GM18498 (cell line): ENCODE data around the gene VPS13C.

Source experiments
- ATAC-seq: cut with Tn5 transposase; IDR thresholded peaks from one replicate; pipeline ENCODE4 v1.9.1; 2021; ENCODE audit warnings: mild to moderate bottlenecking, moderate library complexity; ENCODE audit not compliant: unreplicated experiment

Gene VPS13C

DNA sequence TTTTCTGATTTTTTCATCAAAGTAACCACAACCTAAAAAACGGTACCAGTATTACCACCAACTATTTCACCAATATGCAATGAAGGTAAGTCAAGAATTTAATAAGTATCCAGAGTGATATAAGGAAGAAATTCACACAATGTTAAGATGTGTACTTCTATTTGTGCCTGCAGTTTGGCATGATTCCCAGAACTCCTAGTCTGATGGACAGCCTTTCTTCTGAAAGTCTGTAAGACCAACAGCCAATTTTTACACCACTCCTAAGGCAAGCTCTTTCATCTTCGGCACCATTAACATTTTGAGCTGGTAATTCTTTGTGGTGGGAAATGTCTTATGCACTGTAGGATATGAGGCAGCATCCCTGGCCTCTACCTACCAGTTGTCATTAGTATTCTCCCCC lies 108.3 kb downstream of the VPS13C start:
- ATAC-seq: no peak

DNA sequence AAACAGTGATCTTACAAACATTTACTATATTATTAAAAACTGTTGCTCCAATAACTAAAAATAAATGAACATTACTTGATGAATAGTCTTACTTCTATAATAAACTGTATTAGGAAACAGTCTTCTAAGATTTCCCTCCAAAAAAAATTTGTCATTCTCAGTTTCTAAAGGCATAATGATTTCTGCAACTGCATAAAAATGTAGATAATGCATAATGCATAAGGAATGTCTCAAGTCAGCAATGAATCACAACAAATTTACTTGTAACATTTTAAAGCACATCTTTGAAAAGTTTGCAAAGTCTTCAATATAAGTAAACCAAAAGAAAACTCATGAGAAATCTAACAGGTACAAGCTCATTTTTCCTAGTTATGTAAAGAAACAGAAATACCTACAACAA lies 113.5 kb downstream of the VPS13C start:
- no peak for ATAC-seq

DNA sequence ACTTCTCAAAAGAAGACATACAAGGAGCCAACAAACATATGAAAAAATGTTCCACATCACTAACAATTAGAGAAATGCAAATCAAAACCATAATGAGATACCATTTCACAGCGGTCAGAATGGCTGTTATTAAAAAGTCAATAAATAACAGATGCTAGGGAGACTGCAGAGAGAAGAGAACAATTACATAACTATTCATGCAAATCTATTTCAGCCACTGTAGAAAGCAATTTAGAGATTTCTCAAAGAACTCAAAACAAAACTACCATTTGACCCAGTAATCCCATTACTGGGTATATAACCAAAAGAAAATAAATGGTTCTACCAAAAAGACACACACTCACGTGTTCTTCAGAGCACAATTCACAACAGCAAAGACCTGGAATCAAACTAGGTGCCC lies 116.3 kb downstream of the VPS13C start:
- no peak for ATAC-seq

DNA sequence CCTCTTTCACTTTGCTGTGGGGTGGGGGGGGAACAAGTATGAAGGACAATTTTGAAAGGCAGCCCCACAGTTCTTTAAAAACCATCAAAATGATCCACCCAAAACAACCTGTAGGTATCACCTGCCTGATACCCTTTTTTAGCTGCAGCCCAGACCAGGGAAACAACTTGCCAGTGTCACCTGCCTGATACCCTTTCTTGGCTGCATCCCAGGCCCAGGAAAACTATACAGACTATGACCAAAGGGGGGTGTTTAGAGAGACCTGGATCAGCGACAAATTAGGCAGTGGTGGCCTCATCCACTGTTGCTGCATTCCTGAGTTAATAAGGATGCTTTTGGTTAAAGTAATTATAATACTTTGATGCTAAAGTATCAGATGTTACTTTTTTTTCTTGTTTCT lies 122.0 kb downstream of the VPS13C start:
- ATAC-seq: no peak

DNA sequence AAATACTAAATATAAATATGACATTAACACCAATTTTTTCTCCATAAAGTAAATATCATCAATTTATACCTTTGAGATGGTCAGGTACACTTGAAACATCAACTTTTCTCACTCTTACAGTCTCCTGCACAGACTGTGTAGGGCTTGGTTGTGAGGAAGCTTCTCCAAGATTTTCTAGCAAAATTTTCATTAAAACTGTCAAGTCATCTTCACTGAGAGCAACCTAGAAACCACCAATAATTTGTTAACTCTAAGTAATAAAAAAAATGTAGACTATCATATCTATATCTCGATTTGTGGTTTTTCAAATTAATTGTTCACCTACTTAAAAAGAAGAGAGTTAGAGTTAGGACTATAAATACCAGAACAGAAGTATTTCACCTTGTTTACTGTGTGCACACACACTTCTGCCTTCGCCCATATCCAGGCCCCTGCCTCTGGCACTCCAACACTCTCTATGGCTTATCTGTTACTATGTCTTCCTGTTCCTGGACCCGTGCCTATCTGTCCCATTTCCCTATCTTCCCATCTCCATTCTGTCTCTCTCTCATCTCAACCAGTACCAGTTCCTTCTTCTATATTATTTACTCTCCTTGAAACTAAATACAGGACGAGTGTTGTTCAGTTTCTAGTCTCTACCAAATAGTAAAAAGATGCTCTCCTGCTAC lies 123.6 kb downstream of the VPS13C start:
- ATAC-seq: no peak

DNA sequence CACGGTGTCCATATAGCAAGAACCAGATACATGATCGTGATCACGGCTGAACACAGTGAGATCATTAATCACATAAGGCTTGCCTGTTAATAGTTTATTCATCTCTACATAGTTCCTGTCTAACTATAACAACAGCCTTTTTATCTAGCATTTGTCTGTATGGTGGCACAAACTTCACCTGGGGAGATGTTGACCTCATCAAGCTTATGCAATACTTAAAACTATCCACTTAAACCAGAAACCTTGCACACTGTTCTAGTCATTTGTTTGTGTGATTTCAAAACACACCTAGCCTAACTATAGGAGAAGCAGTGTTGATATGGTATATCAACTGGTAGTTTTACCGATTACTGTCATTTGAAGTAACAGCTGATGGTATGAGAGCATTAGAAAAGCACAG lies 124.8 kb downstream of the VPS13C start:
- ATAC-seq: no peak

DNA sequence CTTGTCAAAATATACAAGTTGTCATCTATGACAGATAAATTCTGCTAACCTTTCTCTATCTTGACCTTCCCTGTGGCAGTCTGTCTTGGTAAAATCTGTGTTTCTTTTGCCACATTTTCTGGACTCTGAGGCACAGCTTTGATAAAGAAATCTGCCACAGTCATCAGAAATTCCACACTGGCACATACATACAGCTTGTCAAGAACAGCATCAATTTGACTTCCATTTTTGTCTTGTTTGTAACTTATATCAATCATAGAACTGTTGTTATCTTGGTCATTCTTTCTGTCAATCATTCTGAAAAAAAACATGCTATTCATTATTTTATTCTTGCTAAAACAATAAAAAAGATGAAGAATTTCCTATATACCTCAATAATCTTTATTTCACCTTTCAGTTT lies 130.8 kb downstream of the VPS13C start:
- ATAC-seq: no peak

DNA sequence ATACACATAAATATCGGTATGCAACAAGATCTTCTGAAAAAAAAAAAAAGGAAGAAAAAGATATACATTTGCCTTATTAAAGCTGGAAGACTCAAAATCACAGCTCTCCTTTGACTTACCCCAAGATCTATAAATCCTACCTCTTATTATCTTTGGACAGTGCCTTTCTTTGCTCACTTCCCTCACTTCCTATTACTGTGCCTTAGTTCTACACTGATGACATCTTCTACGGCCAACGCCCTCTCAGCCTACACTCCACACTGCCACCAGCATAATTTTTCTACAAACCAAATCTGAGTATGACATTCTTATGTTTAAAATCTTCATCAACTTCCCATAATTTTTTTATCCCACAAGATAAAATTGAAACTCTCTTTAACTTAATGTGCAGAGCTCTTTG lies 137.1 kb downstream of the VPS13C start:
- ATAC-seq: no peak

DNA sequence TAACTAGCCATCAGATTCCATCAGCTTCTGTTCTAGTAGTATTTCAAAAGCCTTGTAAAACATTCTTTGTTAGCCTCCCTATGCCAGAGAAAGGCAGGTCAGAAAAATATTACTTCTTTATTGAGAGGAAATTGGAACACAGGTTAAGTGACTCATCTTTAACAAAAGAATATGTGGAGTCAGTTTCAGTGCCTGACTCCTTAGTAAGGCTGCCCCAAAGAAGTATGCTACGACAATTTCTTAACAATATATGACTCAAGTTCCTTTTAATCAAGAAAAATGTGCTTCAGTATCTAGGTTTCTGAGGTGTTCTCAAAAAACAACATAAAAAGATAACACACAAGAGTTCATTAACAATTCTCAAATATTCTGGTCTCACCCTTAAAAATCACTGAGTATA lies 139.2 kb downstream of the VPS13C start:
- no peak for ATAC-seq

DNA sequence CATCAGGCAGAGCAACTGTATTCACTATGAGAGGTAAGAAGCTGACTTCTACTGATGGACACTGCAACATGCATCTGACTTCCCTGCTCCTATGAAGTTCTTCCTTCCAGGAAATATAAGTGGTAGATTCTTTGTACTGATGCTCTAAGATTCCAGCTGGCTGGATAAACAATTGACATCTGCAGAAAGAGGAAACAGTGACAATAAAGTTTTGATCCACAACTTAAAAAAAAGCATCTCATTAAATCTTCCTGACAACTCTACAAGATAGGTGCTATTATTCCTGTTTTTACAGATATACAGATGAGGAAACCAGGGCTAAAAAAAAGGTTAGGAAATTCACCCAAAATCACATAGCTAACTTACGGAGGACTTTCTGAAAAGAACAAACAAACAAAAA lies 142.8 kb downstream of the VPS13C start:
- no peak for ATAC-seq

DNA sequence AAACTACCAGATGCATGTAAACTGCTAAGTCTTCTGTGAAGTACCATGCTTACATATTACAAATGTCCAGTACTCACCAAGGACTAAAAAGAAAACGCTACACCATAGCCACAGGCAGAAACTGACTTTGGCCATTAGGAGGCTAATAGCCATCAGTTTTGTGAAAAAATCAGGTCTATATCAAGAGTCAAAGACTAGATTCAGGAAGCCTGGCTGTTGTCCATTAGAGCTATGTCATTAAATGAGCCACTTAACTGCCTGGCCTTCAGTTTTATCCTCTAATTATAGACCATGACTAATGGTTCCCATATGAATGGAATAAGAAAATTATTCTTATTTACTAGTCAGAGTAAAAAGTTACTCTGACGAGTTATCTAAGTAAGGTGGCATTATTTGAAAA lies 144.1 kb downstream of the VPS13C start:
- no peak for ATAC-seq

DNA sequence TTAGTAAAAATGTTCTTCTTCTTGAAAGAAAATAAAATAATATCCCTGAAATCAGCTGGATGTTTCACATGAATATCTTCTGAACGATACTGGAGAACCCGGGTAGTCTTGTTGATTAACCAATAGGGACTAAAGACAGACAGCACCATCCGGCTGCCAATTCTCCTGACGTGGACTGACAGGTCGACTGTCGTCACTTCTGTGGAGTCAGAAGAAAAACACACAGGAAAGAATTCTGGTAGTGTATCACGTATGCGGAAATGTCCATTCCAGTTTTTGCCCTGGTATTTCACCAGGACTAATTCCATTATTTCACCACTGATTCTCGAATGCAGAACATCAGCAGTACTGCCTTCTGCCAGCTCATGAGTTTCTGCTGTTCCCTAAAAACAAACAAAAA lies 144.6 kb downstream of the VPS13C start:
- ATAC-seq: no peak

DNA sequence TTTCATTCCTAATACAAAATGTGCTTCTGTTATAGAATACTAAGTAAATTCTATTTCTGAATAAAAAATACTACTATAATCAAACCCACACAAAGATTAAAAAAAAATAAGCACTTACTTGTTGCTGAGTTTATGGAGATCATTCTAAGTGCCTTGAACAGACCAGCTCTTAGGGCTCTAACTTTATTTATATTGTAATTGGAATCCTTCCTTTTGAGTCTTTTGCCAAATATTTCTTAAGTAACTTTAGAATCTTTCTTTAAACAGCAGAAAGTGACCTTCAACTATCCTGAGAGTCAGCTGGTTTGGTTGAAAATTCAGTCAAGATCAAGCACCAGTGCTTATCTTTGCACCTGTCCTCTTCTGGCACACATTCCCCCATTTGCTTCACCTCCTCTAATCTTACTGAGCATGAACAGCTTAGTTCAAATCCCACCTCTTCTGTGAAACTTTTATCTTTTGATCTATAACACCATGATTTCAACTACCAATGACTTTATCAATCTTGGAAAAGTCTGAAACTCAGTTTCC lies 149.3 kb downstream of the VPS13C start:
- no peak for ATAC-seq

DNA sequence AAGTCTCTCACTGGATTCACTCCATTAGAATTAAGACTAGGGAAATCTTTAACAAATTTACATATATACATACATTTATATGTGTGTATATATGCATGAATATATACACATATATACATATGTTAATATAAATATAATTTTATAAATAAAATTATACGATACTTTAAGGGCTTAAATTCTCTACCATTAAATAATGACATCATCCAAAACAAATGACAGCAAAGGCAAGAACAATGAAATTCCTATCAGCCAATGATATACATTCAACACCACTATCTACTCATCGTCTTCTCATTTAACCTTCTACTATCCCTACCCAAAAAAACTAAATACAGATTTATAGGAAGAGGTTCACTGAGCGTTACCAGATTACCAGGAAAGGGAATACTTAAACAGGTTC lies 152.0 kb downstream of the VPS13C start:
- ATAC-seq: no peak

DNA sequence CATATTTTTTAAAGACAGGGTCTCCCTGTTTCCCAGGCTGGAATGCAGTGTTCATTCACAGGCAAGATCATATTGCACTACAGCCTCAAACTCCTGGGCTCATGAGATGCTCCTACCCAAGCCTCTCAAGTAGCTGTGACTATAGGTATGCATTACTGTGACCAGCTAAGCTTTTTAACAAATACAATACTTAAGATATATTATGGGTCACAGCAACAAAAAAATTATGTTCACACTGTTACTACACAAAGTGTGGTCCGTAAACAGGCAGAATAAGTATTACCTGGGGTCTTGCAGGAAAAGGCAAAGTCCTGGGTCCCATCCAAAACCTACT lies 152.5 kb downstream of the VPS13C start:
- ATAC-seq: no peak

DNA sequence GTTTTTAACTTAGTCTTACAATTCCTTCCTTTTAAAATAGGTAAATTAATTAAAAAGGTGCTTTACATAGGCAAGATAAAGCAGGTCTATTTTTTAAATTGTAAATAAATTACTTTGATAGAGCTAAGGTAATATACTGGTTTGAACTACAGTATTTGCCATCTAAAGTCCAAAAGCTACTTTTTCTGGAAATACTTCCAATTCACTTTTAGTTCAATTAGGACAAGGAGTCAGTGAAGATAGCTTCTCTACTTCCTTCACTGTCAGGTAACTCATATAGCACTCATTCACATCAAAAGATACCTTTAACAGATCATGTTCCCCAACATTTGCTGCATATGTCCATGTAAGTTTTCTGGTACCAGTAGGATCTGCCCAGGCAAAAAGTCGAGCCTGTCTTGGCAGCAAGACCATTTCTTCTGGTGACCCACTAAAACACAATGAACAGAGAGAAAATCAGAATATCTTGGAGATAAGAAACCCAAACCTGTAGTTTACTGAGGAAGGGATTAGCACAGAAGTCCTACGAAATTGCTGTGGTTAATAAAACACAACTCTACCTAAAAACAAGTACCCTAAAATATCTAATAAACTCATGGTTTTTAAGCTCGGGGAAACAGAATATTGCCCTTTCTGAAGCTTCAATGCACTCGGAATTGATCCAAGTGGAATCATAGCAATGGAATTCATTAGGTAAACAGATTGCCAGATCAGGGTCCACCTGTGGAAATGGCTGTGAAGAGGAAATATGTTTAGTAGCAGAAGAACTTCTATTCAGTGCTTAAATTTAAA lies 153.1 kb downstream of the VPS13C start:
- ATAC-seq: no peak

DNA sequence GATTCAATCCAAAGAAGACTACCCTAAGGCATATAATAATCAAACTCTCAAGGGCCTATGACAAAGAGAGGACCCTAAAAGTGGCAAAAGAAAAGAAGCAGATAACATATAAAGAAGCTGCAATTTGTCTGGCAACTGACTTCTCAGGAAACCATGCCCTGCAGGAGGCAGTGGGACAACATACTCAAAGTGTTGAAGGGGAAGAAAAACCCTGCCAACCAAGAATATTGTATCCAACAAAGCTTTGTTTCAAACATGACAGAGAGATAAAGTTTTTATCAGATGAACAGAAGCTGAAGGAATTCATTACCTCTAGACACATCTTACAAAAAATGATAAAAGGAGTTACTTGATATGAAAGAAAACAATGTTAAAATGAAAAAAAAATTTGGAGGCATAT lies 167.1 kb downstream of the VPS13C start:
- ATAC-seq: no peak

DNA sequence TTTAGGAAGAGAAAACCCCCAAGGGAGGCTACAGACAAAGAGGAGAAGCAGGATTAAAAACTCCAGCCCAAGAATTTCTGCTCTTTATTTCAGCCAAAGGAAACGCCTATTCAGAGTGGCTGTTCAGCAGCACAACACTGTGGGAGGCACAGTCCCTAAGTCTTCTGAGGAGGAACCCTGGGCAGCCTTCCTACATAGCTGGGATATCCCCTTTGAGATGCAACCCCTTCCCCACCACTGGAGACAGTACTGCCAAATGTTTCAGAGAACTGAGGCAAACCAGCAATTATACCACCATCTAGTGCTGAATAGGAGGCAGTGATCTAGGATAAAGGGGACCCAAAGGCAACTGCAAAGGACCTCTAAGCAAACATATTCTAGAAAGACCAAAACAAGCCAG lies 168.1 kb downstream of the VPS13C start:
- ATAC-seq: no peak

DNA sequence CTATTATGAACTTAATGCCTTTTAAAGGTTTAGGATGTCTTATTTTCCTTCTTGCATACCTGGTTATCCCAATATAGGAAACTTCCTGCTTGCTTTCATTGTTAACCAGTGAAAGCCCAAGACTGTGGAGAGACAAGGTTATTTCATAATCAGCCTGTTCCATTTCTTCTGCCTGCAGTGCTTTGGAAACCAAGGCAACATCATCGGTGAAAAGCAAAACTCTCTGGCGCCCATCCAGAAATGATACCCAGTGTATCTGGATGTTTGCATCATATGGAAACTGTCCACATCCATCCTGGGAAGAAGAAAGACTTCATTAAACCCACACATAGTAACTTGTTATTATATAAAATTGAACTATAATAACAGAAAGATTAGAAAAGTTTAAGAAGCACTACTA lies 170.1 kb downstream of the VPS13C start:
- no peak for ATAC-seq

DNA sequence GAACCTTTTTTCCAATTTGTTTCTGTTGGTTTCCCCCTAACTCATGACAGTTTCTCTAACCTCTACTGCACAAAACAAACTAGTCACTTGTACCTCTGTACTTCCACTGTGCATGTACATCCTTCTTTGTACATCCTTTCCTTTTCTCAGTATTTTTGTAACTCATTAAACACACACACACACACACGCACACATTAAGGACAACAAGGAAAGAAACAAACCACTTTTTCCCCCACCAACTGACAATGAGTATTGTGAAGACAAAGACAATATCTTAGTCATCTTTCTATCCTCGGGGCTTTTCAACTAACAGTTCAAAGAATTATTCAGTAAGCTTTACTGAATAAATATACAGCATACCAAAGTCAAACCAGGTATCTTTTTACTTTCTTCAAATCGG lies 170.5 kb downstream of the VPS13C start:
- ATAC-seq: no peak

DNA sequence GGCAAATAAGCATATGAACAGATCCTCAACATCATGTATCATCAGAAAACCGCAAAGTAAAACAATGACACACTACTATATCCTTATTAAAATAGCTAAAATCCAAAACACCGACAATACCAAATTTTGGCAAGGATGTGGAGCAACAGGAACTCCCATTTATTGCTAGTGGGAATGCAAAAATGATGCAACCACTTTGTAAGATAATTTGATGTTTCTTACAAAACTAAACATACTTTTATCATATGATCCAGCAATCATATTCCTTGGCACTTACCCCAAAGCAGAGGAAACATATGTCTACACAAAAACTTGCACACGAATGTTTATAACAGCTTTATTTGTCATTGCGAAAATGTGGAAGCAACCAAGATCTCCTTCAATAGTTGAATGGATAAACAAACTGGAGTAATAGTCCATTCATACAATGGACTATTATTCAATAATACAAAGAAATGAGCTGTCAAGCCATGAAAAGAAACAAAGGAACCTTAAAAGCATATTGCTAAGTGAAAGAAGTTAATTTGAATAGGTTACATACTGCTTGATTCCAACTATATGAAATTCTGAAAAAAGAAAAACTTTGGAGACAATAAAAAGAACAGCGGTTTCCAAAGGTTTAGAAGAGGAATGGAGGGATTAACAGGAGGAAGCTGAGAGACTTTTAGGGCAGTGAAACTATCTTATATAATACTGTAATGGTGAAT lies 172.0 kb downstream of the VPS13C start:
- no peak for ATAC-seq

DNA sequence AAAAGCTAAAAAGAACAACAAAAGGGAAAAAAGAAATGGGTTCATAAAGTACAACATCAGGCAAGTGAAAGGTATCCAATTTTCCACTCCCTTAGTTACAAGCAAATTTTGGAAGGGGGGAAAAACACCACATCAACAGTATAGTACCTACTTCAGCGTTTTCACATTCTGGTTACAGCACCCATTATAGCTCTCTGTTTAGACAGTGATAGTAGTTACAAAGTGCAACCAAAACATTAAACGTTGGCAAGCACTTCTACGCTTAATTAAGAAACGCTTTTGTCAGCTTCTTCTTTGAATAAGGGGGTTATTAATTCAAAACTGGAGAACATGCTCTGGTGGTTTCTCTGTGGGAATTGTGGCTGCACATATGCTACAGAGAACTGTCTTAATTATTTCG lies 180.2 kb downstream of the VPS13C start:
- ATAC-seq: no peak
